Body of pancreas (tissue), 4 donors: ENCODE results near the gene DDX39B. TPM values are rescaled to one million over a fixed set of nuclear protein-coding genes. Genes with fewer than 3 reads are reported as not detected.

ENCODE experiments used
- ATAC-seq: fragments of 150-250 bp; one replicate; pipeline ENCODE4 v1.9.1; 2016
- DNase-seq, 4 donors: peaks; one replicate each; pipeline ENCODE4 v3.0.0-alpha.2; 2019
- H3K27ac ChIP-seq, 4 donors: fragments of 200-600 bp; sonication (generic); 1 replicate in 3 of 4; 2 replicates in 1 of 4; pipeline versions ENCODE4 v1.5.1 to v1.6.1; 2016 to 2019; ENCODE audit warnings: mild to moderate bottlenecking in 1 of 4, mixed read lengths in 1 of 4, moderate library complexity in 1 of 4
- H3K27me3 ChIP-seq, 2 donors: fragments of 200-600 bp; sonication (generic); one replicate each; pipeline ENCODE4 v1.6.0; 2016; ENCODE audit warnings: mild to moderate bottlenecking in 1 of 2
- H3K36me3 ChIP-seq, 2 donors: fragments of 200-600 bp; sonication (generic); replicated peaks in 1 of 2; 2 replicates each; pipeline ENCODE4 v1.5.1; 2016; ENCODE audit warnings: low read depth in 2 of 2; ENCODE audit not compliant: insufficient read depth in 1 of 2
- H3K4me1 ChIP-seq: fragments of 200-600 bp; sonication (generic); one replicate; pipeline ENCODE4 v1.6.0; 2016
- H3K4me3 ChIP-seq, 2 donors: fragments of 200-600 bp; sonication (generic); 1 replicate in 1 of 2; 2 replicates in 1 of 2; pipeline ENCODE4 v1.5.1; 2016 to 2019
- H3K9me3 ChIP-seq, 3 donors: fragments of 200-600 bp; sonication (generic); 1 replicate in 2 of 3; 2 replicates in 1 of 3; pipeline ENCODE4 v1.5.1; 2016
- CTCF ChIP-seq, 7 experiments: fragments of 450-650 bp in 4 of 7; fragments of 200-600 bp in 3 of 7; sonication (generic) in 3 of 7; IDR thresholded peaks; one replicate each; pipeline ENCODE4 v1.5.1; 2016 to 2019; ENCODE audit warnings: antibody characterized with exemption in 7 of 7
- POLR2A ChIP-seq, 3 donors: fragments of 450-650 bp; IDR thresholded peaks; one replicate each; pipeline ENCODE4 v1.6.1; 2016; ENCODE audit warnings: antibody characterized with exemption in 3 of 3, mild to moderate bottlenecking in 2 of 3
- WGBS, 2 donors: methylation state at CpG; one replicate each; pipeline ENCODE4 v1.1.5; 2017; 5-methylcytosine and 5-hydroxymethylcytosine counted together
- intact Hi-C: fragments of 100-400 bp; cut with DNase I; formaldehyde crosslinking; loops from one replicate; pipeline ENCODE4 v1.15.1; 2023
- total RNA-seq, 2 donors: library from RNA; depleted of rRNA; stranded (reverse); fragments of >200 nt; gene quantifications; one replicate each; pipeline ENCODE4 v1.1.0, GENCODE V29; 2016

DDX39B gene
- total RNA-seq, 2 donors from 2014 or later, result 132 to 260 TPM

- DNase-seq, result no peak
- intact Hi-C loops, result loop anchor here (5.0 kb wide), 1 partner anchor 49 kb away; no protein-coding TSS in a partner anchor
- peaks cover 26% of the 10 kb centered on the region for H3K4me1 ChIP-seq
- peak overlapping the region; percentile 15 to 21 for H3K4me3 ChIP-seq
- TF ChIP-seq CTCF (IDR thresholded peaks at IDR 0.05) (no peak), POLR2A (IDR thresholded peaks at IDR 0.05) (no peak)
- H3K36me3 ChIP-seq, result peaks cover 0 to 3% of the 10 kb centered on the region in 2 donors
- ATAC-seq, result no peak
- 47 to 69% methylated on average over 12 to 24 of the region's 24 CpGs for WGBS, 2 donors
- no peaks in the 10 kb centered on the region for H3K27me3 ChIP-seq
- H3K27ac ChIP-seq, result peak overlapping the region; percentile 56 to 85 (median 71)
- H3K9me3 ChIP-seq, result no peaks in the 10 kb centered on the region
Observed at GRCh38 chr6:31547727-31548543, 6.1 kb upstream of the DDX39B start.

- TF ChIP-seq POLR2A (IDR thresholded peaks at IDR 0.05) (peak in 2 of 3 donors; percentile 49 to 50), CTCF (IDR thresholded peaks at IDR 0.05) (peak in 2 of 7 experiments; percentile 2 to 3)
- intact Hi-C loops, result loop anchor here (5.0 kb wide), 1 partner anchor 50 kb away; no protein-coding TSS in a partner anchor
- Histone ChIP-seq H3K27ac (peak within 1 kb of the TSS; percentile 56 to 85 (median 71)), H3K9me3 (no peaks in the 10 kb centered on the region), H3K27me3 (no peaks in the 10 kb centered on the region), H3K36me3 (peaks cover 0 to 3% of the 10 kb centered on the region in 2 donors), H3K4me3 (peak within 1 kb of the TSS; percentile 15 to 21), H3K4me1 (peaks cover 30% of the 10 kb centered on the region)
- ATAC-seq (peak; percentile 94), DNase-seq (peak; percentile 93 to 96 (median 94))
- WGBS, 2 donors, result 1% methylated on average over 24 to 25 of the region's 25 CpGs
Observed at GRCh38 chr6:31546958-31547726, 5.3 kb upstream of the DDX39B start, which contains the start of gene NFKBIL1. Gene NFKBIL1, plus strand, starts transcription at chr6:31547608. Its CDS starts 87 bp downstream, at chr6:31547695.

- peak within 1 kb of the TSS; percentile 56 to 85 (median 71) for H3K27ac ChIP-seq
- ATAC-seq (peak; percentile 70), DNase-seq (peak; percentile 87 to 91 (median 90))
- no peaks in the 10 kb centered on the region for H3K9me3 ChIP-seq
- peak within 1 kb of the TSS; percentile 15 to 21 for H3K4me3 ChIP-seq
- H3K36me3 ChIP-seq, result peaks cover 0 to 3% of the 10 kb centered on the region in 2 donors
- H3K27me3 ChIP-seq, result no peaks in the 10 kb centered on the region
- H3K4me1 ChIP-seq, result peaks cover 30% of the 10 kb centered on the region
- TF ChIP-seq POLR2A (IDR thresholded peaks at IDR 0.05) (no peak), CTCF (IDR thresholded peaks at IDR 0.05) (peak; percentile 94 to 98 (median 98))
- 8 to 9% methylated on average over 11 of the region's 11 CpGs for WGBS, 2 donors
- intact Hi-C loops, result loop anchor here (5.0 kb wide), 1 partner anchor 51 kb away; no protein-coding TSS in a partner anchor
Observed at GRCh38 chr6:31546339-31546957, 4.6 kb upstream of the DDX39B start, which contains the start of gene ATP6V1G2. Gene ATP6V1G2, minus strand, starts transcription at chr6:31546608. Its CDS starts 49 bp downstream, at chr6:31546559.

GRCh38 chr6:31545291-31545690, 3.5 kb upstream of the DDX39B start:
- intact Hi-C loops, result loop anchor here (5.0 kb wide), 1 partner anchor 52 kb away; no protein-coding TSS in a partner anchor
- no peaks in the 10 kb centered on the region for H3K9me3 ChIP-seq
- TF ChIP-seq POLR2A (IDR thresholded peaks at IDR 0.05) (no peak), CTCF (IDR thresholded peaks at IDR 0.05) (no peak)
- H3K27me3 ChIP-seq, result no peaks in the 10 kb centered on the region
- no peaks in the 10 kb centered on the region for H3K36me3 ChIP-seq
- peaks cover 35% of the 10 kb centered on the region for H3K4me1 ChIP-seq
- ATAC-seq (no peak), DNase-seq (no peak)
- WGBS, 2 donors, result 52 to 59% methylated on average over 6 to 7 of the region's 7 CpGs
- no peak overlapping the region for H3K4me3 ChIP-seq
- H3K27ac ChIP-seq, result no peak overlapping the region
